Left hindlimb (tissue), 1 donor: ENCODE data around the gene ELL2.
"Not testable (repeated sequence)": the region's sequence is repeated elsewhere in the genome, so short reads cannot be mapped to it uniquely, and the experiment has no call there.

Experiments
- DNase-seq: peaks from one replicate; pipeline ENCODE4 v3.0.0-alpha.2; 2018

ELL2 gene

DNA sequence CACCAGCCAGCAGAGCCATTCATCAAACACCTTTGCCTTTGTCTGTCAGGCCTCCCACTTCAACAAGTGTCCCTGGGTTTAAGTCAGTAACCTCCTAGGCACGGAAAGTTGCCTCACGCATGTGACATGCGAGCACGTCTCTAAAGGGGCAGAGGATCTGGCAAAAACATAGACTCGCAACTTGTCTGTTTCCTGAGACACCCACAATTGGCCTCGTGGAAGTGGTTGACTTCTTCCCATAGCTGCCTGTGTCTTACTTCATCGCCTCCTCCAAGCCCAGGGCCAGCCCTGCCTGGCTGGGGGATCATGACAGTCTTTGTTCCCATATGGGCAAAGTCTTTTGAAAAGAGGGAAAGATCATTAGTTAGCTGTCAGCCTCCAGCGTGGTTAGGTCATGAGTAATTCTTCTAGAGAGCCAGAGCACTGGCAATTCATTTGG lies 103.6 kb downstream of the ELL2 start:
- DNase-seq, result no peak

DNA sequence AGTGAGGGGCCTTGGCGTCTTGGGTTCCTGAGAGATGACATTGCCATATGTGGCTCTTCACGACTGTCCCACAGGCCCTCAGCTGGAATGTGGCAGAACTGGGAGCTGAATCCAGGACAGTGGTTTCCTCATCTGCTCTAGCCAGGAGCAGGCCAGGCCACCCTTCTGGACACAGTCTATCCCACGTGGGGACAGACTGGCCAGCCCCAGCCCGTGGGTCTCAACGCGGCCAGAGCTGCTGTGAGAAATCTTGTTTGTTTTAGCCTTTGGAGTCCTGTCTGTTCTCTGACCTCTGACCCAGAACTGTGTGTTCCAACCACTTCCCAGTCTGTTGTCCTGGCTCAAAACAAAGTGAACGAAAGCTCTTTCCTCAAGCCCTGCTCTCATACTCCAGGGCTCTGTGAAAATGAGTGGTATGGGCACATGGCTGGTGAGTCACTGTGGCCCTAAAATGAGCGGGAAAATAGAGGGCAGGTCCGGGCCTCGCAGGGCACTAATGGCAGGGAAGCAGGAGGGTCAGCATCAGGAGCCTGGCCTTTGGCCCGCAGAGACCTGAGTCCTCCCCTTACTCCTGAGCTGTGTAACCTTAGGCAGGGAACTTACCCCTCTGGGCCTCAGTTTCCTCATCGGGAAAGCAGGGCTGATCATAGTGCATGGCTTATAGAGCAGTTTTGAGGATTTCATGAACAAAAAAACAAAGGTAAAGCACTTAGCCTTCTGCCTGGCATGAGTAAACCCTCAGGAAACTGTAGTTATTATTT lies 104.3 kb downstream of the ELL2 start:
- DNase-seq, result no peak

DNA sequence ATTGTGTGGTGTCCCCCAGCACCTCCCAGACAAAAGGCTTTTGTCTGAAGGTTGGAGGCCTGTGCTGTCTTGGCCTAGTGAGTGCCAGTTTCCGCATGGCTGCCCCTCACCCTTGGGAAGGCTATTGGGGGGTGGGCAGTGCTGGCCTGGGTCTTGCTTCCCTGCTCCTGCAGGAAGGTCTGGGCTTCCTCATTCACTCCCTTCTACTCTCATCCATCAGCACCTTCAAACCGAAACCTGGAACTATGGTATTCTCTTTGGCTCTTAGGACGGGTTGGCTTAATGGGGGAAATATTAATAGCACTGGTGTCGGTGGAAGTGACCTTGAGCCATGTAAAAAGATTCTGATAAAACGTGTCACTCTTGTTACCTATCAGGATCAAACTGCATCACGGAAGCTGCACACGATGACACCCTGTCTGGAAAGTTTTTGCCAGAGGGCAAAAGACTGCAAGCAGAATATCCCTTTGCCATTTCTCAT lies 105.1 kb downstream of the ELL2 start:
- DNase-seq, result no peak

DNA sequence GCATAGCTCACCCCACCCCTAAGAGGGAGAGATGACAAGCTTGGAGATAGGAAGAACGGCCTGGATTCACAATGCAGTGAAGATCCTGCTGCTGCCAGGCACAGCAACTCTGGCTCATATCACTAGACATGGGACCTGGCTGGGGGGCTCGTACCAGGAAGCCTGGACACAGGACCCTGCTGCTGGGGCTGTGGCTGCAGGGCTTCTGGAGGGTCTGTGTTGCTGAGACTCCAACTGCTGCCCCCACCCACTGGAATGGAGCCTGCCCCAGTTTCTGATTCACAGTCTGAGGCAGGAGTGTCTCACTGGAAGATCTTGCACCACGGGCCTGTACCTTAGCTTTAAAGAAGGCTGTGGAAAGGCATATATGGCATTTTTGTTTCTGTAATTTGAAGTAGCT lies 108.2 kb downstream of the ELL2 start:
- no peak for DNase-seq

DNA sequence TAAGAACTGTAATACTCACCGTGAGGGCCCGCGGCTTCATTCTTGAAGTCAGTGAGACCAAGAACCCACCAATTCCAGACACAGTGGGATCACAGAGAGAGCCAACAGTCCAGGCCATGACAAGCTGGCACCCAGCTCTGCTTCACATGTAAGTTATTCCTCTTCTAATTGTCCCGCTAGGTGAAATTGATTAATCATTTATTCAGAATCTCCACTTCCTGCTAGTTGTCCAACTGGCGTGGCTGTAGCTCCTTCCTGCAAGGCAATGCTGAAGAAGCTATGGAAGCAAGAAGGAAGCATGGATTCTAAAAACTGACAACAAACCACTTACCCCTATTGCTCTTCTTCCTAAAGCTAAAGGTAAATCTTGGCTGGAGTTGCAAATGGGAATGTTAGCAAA lies 109.1 kb downstream of the ELL2 start:
- DNase-seq, result no peak

DNA sequence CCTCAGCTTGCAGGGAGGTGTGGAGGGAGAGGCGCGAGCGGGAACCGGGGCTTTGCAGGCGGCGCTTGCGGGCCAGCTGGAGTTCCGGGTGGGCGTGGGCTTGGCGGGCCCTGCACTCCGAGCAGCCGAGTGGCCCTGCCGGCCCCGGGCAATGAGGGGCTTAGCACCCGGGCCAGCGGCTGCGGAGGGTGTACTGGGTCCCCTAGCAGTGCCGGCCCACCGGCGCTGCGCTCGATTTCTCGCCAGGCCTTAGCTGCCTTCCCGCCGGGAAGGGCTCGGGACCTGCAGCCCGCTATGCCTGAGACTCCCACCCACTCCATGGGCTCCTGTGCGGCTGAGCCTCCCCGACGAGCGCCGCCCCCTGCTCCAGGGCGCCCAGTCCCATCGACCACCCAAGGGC lies 110.5 kb downstream of the ELL2 start:
- DNase-seq, result not testable (repeated sequence)

DNA sequence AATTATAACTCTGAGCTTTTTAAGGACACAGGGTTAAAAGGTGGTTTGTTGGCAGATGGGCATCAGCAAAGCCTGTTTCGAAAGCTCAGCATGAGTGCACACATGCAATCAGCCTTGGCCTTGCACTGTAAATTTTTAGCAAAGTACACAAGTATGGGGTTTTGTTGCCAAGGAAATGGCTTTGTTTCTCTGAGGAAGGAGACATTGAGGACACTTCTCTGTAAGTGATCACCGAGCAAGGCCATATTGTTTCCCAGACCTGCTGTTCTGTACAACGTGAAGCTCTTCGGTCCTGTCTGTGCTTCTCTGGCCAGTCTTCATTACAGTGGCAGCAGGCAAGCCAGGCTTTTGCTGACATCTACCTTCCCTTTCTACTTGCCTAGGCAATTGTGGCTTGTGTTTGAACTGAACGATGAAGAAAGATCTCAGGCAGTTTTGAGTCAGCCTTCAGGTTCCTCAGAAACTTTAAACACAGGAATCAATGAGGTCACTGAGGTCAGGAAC lies 111.2 kb downstream of the ELL2 start:
- no peak for DNase-seq

DNA sequence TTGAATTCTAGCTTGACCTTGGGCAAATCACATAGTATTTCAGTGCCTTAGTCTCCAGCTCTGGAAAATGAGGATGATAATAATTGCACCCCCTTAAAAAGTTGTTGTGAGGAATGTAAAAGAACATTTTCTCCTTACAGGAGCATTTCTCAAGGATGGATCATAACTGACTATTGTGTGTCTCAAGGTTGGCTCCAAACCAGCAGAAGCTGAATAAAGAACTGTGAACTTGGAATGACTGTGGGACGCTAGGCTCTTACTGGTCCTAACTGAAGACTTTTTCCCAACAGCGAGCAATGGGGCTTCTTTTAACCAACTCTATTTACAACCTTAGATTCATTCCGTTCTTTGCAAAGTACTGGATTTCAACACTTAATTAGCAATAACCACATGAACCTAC lies 113.0 kb downstream of the ELL2 start:
- no peak for DNase-seq

DNA sequence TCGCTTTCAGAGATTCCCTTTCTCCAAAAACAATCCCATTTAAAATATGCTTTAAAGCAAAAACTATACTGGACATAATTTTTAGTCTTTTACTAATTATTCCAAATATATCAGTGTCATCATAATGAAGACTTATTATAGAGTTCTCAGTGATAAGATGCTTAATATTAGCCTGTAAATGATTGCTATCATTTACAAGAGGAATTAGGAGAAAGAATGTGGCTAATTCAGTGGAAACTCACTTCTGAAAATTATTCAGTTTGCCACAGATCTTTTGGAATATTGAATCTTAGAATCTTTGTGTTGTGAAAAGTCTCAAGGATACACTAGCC lies 114.4 kb downstream of the ELL2 start:
- no peak for DNase-seq

DNA sequence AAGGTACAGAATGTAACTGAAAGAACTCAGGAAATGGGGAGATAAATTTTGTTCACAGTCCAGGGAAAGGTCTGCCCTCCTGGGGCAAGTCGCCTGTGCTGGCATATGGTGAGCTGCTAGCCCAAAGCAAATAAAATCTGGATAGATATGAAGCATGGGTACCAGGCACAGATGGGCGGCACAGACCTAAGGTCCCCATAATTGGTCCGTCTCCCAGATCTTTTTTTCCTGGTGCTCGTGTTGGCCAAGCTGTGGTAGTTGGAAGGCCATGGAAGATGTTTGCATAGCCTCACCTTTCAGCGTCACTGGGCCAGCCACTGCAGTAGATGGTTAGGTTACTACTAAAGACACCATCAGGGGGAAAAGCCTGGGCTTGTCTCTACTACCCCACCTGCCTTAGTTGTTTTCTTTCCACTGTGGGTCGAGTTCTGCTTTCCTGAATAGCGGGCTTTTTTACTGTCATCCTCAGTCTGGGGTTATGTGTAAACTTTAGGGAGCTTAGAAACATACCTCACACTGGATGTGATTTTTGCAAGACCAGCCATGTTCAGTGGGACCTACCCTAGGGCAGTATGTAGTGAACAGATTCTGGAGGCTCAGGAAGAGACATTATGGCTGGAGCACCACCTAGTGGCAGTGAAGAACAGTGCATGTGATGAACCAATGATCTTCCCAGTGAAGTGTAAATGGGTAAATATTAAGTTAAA lies 114.9 kb downstream of the ELL2 start:
- peak; percentile 48 for DNase-seq

DNA sequence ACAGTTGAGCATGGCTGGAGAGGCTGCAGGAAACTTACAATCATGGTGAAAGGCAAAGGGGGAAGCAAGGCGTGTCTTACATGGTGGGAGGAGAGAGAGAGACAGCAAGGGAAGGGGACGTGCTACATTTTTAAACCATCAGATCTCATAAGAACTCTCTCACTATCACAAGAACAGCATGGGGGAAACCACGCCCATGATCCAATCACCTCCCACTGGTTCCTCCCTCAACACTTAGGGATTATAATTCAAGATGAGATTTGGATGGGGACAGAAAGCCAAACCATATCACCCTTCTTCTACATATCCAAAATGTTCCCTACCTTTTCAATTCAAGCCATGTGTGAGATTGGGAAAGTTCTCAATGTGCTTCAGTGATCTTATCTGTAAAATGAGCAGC lies 116.3 kb downstream of the ELL2 start:
- no peak for DNase-seq

DNA sequence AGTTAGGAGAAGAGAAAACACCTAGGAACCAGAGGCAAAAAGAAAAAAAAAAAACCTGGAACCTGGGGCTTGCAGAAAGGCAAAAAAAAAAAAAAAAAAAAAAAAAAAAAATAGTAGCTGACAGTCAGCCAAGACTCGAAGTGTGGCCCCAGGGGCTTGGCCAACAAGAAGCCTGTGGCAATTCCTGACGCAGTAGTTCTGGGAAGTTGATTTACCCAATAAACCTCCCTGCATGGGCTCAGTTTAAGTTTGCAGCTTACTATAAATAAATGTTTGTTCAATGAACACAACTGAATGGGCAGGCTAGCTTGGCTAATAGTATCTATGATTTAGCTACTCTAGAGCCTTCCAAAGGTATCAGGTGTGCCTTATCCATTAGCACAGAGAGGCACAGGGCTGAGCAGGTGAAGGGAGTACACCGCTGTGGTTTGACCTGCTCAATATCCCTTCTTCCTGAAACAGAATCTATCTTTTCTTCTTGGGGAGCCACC lies 117.9 kb downstream of the ELL2 start:
- no peak for DNase-seq

DNA sequence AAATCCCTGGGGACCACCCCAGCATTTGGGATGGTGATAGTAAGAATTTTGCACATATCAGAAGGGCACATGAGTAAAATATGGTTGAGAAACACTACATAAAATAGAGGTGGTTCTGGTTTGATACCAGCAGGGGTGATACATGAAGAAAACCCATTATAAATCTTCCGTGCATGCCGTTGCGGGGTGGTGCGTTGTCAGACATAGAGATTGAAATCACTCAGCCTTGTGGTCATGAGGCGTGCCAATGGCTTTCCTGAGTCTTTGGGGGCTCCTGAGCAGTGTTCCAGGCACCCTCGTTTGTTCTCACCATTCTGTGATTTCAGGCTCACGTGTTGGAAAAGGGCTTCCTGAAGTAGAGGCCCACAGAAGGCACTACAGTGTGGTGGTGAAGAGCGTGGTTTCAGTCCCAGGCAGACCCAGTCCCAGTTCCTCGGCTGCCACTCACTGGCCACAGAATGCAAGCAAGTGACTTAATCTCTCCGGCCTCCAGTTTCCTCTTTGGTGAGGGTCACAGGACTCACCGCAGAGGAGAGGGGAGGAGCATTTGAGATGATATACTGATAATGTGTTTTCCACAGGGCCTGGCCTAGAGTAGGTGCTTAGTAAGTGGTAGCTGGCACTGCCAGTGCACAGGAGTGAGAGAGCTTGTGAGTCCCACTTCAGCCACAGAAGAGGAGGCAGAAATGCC lies 118.7 kb downstream of the ELL2 start:
- peak; percentile 47 for DNase-seq

DNA sequence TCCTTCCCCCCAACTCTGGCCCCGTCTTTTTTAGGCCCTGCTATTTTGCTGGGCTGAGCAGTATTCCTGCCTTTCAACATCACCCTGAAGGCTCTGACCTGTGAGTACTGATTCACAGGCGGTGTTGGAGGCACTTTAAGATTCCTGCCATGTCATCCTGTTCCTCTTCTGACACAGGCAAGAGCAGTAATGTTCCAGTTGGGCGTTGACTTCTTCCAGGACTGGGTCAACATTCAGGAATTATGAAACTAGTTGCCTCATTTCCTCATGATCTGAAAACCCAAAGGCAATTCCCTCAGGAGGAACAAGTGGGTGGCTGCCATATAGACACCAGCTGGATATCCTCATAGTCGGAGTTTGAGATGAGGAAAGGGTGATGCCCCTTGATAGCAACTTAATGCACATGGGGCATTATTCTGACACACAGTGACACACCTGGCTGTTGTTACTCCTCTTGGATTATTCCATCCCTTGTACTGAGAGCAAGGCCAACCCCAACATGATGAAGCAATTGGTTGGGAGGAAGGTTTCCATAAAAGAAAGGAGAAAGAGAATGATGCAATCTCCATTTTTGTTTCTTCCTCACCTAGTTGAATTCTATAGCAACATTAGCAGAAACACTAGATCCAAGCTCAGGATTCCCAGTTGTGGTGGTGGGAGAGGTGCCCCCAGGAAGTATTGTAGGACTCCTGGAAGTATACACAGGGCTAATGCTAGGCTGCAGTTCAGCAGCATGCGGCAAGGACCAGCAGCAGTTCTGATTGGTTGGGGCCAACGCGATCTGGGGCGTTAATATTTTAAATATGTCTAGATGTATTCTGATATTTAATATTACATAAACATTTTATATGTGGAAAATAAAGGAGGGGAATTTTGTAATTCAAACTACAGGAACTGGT lies 119.5 kb downstream of the ELL2 start:
- DNase-seq, result no peak

DNA sequence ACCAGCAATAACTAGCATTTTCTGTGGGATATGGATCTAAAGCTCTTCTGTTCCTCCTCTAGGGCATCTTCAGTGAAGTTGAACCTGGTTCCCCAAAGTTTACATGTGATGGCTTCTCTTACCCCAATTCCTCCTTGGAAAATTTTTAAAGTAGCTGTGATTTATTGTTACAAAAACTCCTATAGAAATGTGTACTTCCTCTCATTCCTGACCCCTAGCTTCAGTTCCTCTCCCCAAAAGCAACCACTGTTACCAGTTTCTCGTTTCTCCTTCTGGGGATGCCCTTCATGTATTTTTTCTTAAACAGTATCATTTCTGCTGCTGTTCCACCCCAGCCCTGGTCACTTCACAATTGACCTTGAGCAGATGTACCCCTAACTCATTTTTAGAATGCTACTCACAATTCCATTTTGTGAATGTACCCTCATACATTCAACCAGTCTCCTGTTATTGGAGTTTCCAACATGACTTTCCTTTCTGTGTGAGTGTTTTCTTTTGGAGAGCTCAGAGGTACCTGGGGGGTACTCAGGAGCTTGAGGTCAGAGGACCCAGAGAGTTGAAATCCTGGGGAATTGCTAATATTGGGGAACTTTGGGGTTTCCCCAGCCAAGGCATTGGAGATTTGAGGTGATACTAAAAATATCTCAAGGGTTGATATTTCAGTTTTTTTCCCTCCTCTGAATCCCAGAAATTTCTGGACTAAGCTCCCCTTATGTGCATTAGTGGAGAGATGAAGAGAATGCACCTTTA lies 120.5 kb downstream of the ELL2 start:
- no peak for DNase-seq

DNA sequence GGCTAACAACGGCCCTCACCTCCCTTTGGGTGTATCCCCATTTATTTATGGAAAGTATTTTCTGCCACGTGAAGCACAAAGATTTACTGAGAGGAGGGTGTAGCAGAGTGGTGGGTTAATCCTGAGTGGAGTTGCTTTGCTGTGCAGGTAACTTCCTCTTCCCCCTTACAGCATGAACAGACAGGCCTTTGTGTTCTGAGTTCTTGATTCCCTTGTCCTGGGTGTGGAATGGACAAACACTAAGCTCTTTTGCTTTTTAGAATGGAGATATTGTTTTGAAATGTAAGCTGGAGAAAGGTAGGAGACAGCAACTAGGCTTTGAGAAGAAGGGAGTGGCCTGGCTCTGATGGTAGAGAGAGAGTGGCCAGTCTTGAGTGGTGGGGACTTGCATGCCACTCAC lies 122.0 kb downstream of the ELL2 start:
- DNase-seq, result no peak

DNA sequence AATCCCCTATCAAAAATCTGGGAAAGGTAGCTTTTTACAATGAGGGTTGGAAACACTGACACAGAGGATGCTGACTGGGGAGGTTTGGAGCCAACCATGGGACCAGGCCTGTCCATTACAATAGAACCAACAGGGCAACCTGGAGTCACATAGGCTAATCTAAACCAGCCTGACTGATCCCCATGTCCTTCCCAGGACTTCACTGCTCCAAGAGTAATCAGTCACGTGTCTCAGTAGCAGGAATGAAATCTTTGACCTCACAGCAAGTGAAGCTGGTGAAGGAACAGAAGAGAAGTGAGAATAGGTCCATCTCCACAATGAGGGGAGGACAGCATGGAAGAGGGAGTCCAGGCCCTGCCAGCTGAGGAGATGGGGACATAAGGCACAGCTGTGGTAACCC lies 123.1 kb downstream of the ELL2 start:
- DNase-seq, result no peak

DNA sequence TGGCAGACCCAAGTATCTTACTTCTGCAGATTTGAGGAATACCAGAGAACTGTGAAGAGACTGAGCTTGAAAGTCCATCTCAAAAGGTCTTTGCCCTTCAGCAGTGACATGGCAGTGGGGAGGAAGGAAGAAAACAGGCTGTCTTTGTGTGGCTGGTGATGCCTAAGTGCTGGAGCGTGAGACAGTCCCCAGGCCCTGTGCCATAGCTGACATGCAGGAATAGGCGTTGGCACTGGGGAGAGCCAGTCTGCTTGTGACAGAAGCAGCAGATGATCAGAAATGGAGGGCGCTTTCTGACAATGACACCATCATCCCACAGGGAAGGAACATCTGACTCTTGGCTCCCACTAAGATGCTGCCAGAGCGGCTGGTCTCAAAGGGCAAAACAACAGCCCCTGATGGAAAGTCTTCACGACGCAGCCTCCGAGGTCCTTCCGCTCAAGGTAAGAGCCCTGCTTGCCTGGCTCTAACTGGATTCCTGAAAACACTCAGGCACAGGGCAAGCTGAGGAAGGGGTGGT lies 123.6 kb downstream of the ELL2 start:
- no peak for DNase-seq

DNA sequence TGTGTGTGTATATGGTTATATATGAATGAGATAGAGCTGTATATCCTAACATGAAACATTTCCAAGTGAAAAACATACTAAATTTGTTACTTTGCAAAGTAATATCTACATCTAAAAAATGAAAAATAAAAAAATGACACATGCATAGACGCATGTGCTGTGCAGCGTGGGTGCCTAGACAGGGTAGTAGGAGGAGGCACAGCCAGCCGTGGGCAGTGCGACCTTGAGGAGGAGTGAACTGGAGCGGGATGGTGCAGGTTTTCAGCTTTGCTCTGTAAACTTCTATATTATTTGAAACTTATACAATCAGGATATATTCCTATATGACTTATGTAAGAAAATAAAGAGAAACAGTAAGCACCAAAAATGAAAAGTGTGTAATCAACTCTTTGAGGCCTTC lies 124.2 kb downstream of the ELL2 start:
- no peak for DNase-seq

DNA sequence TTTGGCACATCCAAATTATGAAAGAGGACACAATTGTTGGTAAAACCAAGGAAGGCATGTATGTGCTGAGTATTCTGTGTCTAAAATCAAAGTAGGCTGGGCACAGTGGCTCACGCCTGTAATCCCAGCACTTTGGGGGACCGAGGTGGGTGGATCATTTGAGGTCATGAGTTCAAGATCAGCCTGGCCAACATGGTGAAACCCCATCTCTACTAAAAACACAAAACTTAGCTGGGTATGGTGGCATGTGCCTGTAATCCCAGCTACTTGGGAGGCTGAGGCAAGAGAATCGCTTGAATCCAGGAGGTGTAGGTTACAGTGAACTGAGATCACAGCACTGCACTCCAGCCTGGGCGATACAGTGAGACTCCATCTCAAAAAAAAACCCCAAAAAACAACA lies 124.7 kb downstream of the ELL2 start:
- not testable (repeated sequence) for DNase-seq

DNA sequence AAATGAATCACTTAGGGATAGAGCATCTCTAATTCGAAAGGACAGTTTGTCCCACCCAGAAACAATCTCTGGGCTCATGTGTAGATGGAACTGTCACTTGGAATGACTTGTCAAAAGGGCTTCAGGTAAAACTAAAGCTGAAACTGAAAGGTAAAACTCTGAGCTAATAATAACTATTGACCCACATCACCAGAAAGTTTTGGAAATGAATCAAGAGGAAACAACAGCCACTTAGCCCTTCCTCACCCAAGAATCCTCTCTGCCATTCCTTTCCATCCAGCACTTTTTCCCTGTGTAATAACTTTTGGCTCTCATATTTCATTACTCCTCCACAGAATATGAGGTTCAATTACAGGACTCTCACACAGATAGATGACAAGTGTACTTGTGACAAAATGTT lies 125.1 kb downstream of the ELL2 start:
- DNase-seq, result no peak
